GM18951 (cell line): Measurements from ENCODE around the gene SNX33.

Experiments
- POLR2A ChIP-seq: IDR thresholded peaks from 4 replicates; pipeline ENCODE4 v1.6.1; 2011; ENCODE audit warnings: mild to moderate bottlenecking; ENCODE audit not compliant: insufficient read length, insufficient read depth; ENCODE audit errors: extremely low read depth
- in situ Hi-C: fragments of 300-500 bp; cut with MboI; formaldehyde crosslinking; loops from one replicate; pipeline ENCODE4 v1.12.0; 2022; ENCODE audit warnings: low sequenced_read_pairs, mixed read lengths, inconsistent platforms; ENCODE audit not compliant: unreplicated experiment

The SNX33 gene

GRCh38 chr15:75661100-75661755, 13.5 kb downstream of the SNX33 start:
- in situ Hi-C loops = loop anchor here (25.0 kb wide), 1 partner anchor 299 kb away; the partner anchor contains the start of gene MAN2C1
- no peak for TF ChIP-seq POLR2A

GRCh38 chr15:75661756-75662140, 14.0 kb downstream of the SNX33 start:
- in situ Hi-C loops = loop anchor here (25.0 kb wide), 1 partner anchor 299 kb away; the partner anchor contains the start of gene MAN2C1
- no peak for TF ChIP-seq POLR2A

- TF ChIP-seq POLR2A = no peak
- in situ Hi-C loops = loop anchor here (25.0 kb wide), 1 partner anchor 301 kb away; the partner anchor contains the start of gene MAN2C1
Observed at GRCh38 chr15:75662823-75663519, 15.3 kb downstream of the SNX33 start.

- in situ Hi-C loops = loop anchor here (25.0 kb wide), 1 partner anchor 302 kb away; the partner anchor contains the start of gene MAN2C1
- TF ChIP-seq POLR2A = no peak
Observed at GRCh38 chr15:75663931-75664421, 16.3 kb downstream of the SNX33 start.

GRCh38 chr15:75666823-75667501, 19.2 kb downstream of the SNX33 start:
- in situ Hi-C loops = loop anchor here (25.0 kb wide), 1 partner anchor 305 kb away; the partner anchor contains the start of gene MAN2C1

GRCh38 chr15:75669191-75669878, 21.6 kb downstream of the SNX33 start:
- TF ChIP-seq POLR2A = no peak
- in situ Hi-C loops = loop anchor here (25.0 kb wide), 1 partner anchor 307 kb away; the partner anchor contains the start of gene MAN2C1

More at GRCh38 chr15:75666823-75667501, 19.2 kb downstream of the SNX33 start:
- TF ChIP-seq POLR2A = no peak

- in situ Hi-C loops = loop anchor here (25.0 kb wide), 1 partner anchor 308 kb away; the partner anchor contains the start of gene MAN2C1
- no peak for TF ChIP-seq POLR2A
Observed at GRCh38 chr15:75669879-75670212, 22.1 kb downstream of the SNX33 start.

- TF ChIP-seq POLR2A = no peak
- in situ Hi-C loops = loop anchor here (25.0 kb wide), 1 partner anchor 310 kb away; the partner anchor contains the start of gene MAN2C1
Observed at GRCh38 chr15:75671730-75672602, 24.3 kb downstream of the SNX33 start.

GRCh38 chr15:75672646-75673425, 25.1 kb downstream of the SNX33 start:
- in situ Hi-C loops = loop anchor here (25.0 kb wide), 1 partner anchor 311 kb away; the partner anchor contains the start of gene MAN2C1
- no peak for TF ChIP-seq POLR2A

GRCh38 chr15:75673426-75674235, 25.9 kb downstream of the SNX33 start:
- no peak for TF ChIP-seq POLR2A
- in situ Hi-C loops = loop anchor here (25.0 kb wide), 1 partner anchor 311 kb away; the partner anchor contains the start of gene MAN2C1
